Tibial nerve (tissue), 4 donors: ENCODE results near the gene DTL. TPM values are rescaled to one million over a fixed set of nuclear protein-coding genes. Genes with fewer than 3 reads are reported as not detected.

Experiments used
- DNase-seq, 2 donors: peaks; one replicate each; pipeline ENCODE4 v3.0.0-alpha.2; 2019; ENCODE audit warnings: low spot score in 2 of 2
- H3K27ac ChIP-seq, 4 donors: fragments of 200-600 bp; sonication (generic) in 3 of 4; one replicate each; pipeline ENCODE4 v1.5.1; 2017 to 2019; ENCODE audit warnings: mild to moderate bottlenecking in 1 of 4
- H3K27me3 ChIP-seq, 2 donors: fragments of 200-600 bp; sonication (generic) in 1 of 2; one replicate each; pipeline versions ENCODE4 v1.5.1 to v1.6.0; 2017 to 2019
- H3K36me3 ChIP-seq, 3 donors: fragments of 200-600 bp; sonication (generic); one replicate each; pipeline ENCODE4 v1.5.1; 2018 to 2019
- H3K4me1 ChIP-seq, 4 donors: fragments of 200-600 bp; sonication (generic) in 3 of 4; one replicate each; pipeline ENCODE4 v1.5.1; 2017 to 2019
- H3K4me3 ChIP-seq, 4 donors: fragments of 200-600 bp; sonication (generic) in 3 of 4; one replicate each; pipeline ENCODE4 v1.5.1; 2017 to 2019; ENCODE audit warnings: mild to moderate bottlenecking in 1 of 4, moderate library complexity in 1 of 4
- H3K9me3 ChIP-seq, 4 donors: fragments of 200-600 bp; sonication (generic) in 3 of 4; one replicate each; pipeline ENCODE4 v1.5.1; 2017 to 2019
- EP300 ChIP-seq, 2 donors: sonication (generic); formaldehyde crosslinking; IDR thresholded peaks; one replicate each; pipeline ENCODE4 v1.6.1; 2017; ENCODE audit warnings: antibody characterized with exemption in 2 of 2, mild to moderate bottlenecking in 1 of 2
- POLR2A ChIP-seq, 2 donors: fragments of 450-650 bp; IDR thresholded peaks; one replicate each; pipeline ENCODE4 v1.6.1; 2017; ENCODE audit warnings: antibody characterized with exemption in 2 of 2, mild to moderate bottlenecking in 2 of 2, moderate library complexity in 2 of 2
- WGBS, 2 donors: methylation state at CpG; one replicate each; pipeline ENCODE4 v1.1.5; 2018; 5-methylcytosine and 5-hydroxymethylcytosine counted together
- total RNA-seq, 4 donors: library from RNA; depleted of rRNA; stranded (reverse); fragments of >200 nt; gene quantifications; one replicate each; pipeline ENCODE4 v1.1.0, GENCODE V29; 2016
- TF ChIP-seq, protein P1 (sequence below), 5 experiments: fragments of 200-600 bp in 3 of 5; fragments of 450-650 bp in 2 of 5; sonication (generic) in 3 of 5; IDR thresholded peaks; one replicate each; pipeline ENCODE4 v1.5.1; 2016 to 2019; ENCODE audit warnings: antibody characterized with exemption in 5 of 5, mild to moderate bottlenecking in 3 of 5, moderate library complexity in 2 of 5

The DTL gene
- total RNA-seq, 4 donors from 2014 or later = 0.21 to 0.90 TPM; not detected in 2

- Histone ChIP-seq H3K4me1 (peaks cover 0 to 33% (median 8%) of the 10 kb centered on the region in 4 donors), H3K27ac (no peak overlapping the region), H3K9me3 (no peaks in the 10 kb centered on the region), H3K36me3 (no peaks in the 10 kb centered on the region), H3K27me3 (no peaks in the 10 kb centered on the region), H3K4me3 (no peak overlapping the region)
- WGBS, 2 donors = 80 to 90% methylated on average over 1 of the region's 1 CpG
- TF ChIP-seq POLR2A (IDR thresholded peaks at IDR 0.05) = no peak
- TF ChIP-seq EP300 (IDR thresholded peaks at IDR 0.05) = peak in 1 of 2 donors; percentile 78
- DNase-seq = peak in 1 of 2 donors; percentile 28
These were observed 4.5 kb upstream of the DTL start for GRCh38 chr1:212030936-212031528.

DNA sequence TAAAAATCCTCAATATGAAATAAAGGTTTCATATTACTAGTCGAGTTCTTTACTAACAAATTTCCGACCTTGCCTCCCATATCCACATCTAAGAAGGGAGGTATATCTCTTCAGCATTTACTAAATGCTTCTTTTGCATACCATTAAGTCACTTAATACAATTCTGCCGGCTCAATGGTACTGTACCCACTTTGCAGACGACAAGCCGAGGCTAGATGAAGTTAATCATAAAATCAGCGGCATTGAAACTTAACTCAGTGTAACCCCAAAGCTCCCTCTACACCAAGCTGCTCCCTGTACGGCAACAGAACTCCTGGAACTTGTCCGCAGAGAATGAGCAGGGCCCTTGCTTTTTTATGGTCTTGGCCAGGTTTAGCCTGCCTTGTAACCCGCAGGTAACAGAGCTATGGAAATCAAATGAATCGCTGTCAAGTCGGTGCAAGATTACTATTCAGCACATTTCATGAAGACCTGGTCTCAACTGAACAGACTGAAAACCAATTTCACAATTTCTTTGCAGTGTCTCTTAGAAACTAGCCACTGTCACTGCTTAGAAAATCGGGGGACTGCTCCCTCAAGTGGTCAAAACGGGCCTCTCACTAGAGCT is 929 bp upstream of the DTL start:
- TF ChIP-seq POLR2A (IDR thresholded peaks at IDR 0.05) (no peak), EP300 (IDR thresholded peaks at IDR 0.05) (no peak)
- TF ChIP-seq, protein P1, sequence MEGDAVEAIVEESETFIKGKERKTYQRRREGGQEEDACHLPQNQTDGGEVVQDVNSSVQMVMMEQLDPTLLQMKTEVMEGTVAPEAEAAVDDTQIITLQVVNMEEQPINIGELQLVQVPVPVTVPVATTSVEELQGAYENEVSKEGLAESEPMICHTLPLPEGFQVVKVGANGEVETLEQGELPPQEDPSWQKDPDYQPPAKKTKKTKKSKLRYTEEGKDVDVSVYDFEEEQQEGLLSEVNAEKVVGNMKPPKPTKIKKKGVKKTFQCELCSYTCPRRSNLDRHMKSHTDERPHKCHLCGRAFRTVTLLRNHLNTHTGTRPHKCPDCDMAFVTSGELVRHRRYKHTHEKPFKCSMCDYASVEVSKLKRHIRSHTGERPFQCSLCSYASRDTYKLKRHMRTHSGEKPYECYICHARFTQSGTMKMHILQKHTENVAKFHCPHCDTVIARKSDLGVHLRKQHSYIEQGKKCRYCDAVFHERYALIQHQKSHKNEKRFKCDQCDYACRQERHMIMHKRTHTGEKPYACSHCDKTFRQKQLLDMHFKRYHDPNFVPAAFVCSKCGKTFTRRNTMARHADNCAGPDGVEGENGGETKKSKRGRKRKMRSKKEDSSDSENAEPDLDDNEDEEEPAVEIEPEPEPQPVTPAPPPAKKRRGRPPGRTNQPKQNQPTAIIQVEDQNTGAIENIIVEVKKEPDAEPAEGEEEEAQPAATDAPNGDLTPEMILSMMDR (IDR thresholded peaks at IDR 0.05) = no peak
- Histone ChIP-seq H3K27me3 (no peaks in the 10 kb centered on the region), H3K27ac (peak overlapping the region; percentile 69 to 94 (median 86)), H3K9me3 (no peaks in the 10 kb centered on the region), H3K36me3 (no peaks in the 10 kb centered on the region), H3K4me3 (peak overlapping the region; percentile 47 to 73 (median 63)), H3K4me1 (peaks cover 0 to 41% (median 13%) of the 10 kb centered on the region in 4 donors)
- no peak for DNase-seq
- WGBS, 2 donors = 2% methylated on average over 13 of the region's 13 CpGs

GRCh38 chr1:212035835-212036605 is 472 bp downstream of the DTL start:
- 0 to 1% methylated on average over 32 of the region's 32 CpGs for WGBS, 2 donors
- Histone ChIP-seq H3K4me3 (peak overlapping the region; percentile 47 to 73 (median 63)), H3K9me3 (no peaks in the 10 kb centered on the region), H3K4me1 (peaks cover 0 to 33% (median 13%) of the 10 kb centered on the region in 4 donors), H3K27me3 (no peaks in the 10 kb centered on the region), H3K27ac (peak overlapping the region in 3 of 4 donors; percentile 62 to 94 (median 88)), H3K36me3 (no peaks in the 10 kb centered on the region)
- no peak for TF ChIP-seq EP300 (IDR thresholded peaks at IDR 0.05)
- TF ChIP-seq POLR2A (IDR thresholded peaks at IDR 0.05) = no peak
- TF ChIP-seq, protein P1 (IDR thresholded peaks at IDR 0.05) = no peak
- no peak for DNase-seq

DNA sequence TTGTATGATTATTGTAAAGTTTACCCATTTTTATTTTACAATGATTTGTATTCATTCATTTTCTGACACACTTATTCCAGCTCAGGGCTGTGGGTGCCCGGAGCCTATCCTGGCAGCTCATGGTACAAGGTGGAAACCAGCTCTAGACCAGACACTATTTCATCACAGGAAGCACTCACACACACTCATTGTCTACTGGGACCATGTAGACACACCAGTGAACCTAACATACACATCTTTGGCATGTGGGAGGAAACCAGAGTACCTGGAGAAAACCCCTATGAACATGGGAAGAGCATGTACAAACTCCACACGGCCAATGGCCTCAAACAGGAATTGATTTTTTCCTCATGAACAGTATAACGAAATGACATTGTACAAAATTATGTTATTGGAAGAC is 2.4 kb downstream of the DTL start:
- Histone ChIP-seq H3K9me3 (no peaks in the 10 kb centered on the region), H3K27me3 (no peaks in the 10 kb centered on the region), H3K27ac (no peak overlapping the region), H3K36me3 (no peaks in the 10 kb centered on the region), H3K4me3 (no peak overlapping the region), H3K4me1 (peaks cover 0 to 25% (median 13%) of the 10 kb centered on the region in 4 donors)
- no peak for DNase-seq
- TF ChIP-seq EP300 (IDR thresholded peaks at IDR 0.05) = no peak
- TF ChIP-seq, protein P1 (IDR thresholded peaks at IDR 0.05) = no peak
- TF ChIP-seq POLR2A (IDR thresholded peaks at IDR 0.05) = no peak
- 74 to 79% methylated on average over 3 of the region's 3 CpGs for WGBS, 2 donors

GRCh38 chr1:212039622-212040021 is 4.1 kb downstream of the DTL start:
- H3K9me3 ChIP-seq = no peaks in the 10 kb centered on the region
- no peak overlapping the region for H3K4me3 ChIP-seq
- WGBS, 2 donors = 88 to 96% methylated on average over 2 of the region's 2 CpGs
- peaks cover 0 to 13% (median 8%) of the 10 kb centered on the region in 4 donors for H3K4me1 ChIP-seq
- no peak for DNase-seq
- no peaks in the 10 kb centered on the region for H3K27me3 ChIP-seq
- H3K36me3 ChIP-seq = no peaks in the 10 kb centered on the region
- H3K27ac ChIP-seq = no peak overlapping the region
- TF ChIP-seq EP300 (IDR thresholded peaks at IDR 0.05) (no peak), POLR2A (IDR thresholded peaks at IDR 0.05) (no peak)
- TF ChIP-seq, protein P1 (IDR thresholded peaks at IDR 0.05) = no peak
